CD4-positive, alpha-beta T cell (primary cell): ENCODE measurements around the gene QRFP. TPM values are rescaled to one million over a fixed set of nuclear protein-coding genes. Genes with fewer than 3 reads are reported as not detected.

Source experiments
- ATAC-seq: fragments of 200-7000 bp; cut with Tn5 transposase; one replicate; pipeline ENCODE4 v1.10.0; 2022; ENCODE audit warnings: mild to moderate bottlenecking; ENCODE audit not compliant: poor library complexity
- CTCF ChIA-PET: fragments of 350-600 bp; sonication (Branson Sonifier 250); formaldehyde crosslinking; loops from one replicate; lab custom pipeline; 2021; ENCODE audit warnings: antibody characterized with exemption, inconsistent platforms; lab: Charles Lee
- POLR2A ChIA-PET: fragments of 350-600 bp; sonication (Branson Sonifier 250); formaldehyde crosslinking; loops from one replicate; lab custom pipeline; 2021; ENCODE audit warnings: antibody characterized with exemption, inconsistent platforms; lab: Charles Lee
- DNase-seq, 14 experiments: peaks; one replicate each; pipeline ENCODE4 v3.0.0-alpha.2; 2013 to 2020; ENCODE audit warnings: mixed read lengths in 2 of 14
- H3K27ac ChIP-seq, 2 donors: one replicate each; pipeline versions ENCODE4 v1.5.1 to v1.7.0; 2013; ENCODE audit warnings: low read length in 2 of 2, low read depth in 1 of 2, mild to moderate bottlenecking in 1 of 2
- H3K27me3 ChIP-seq, 2 experiments: 1 replicate in 1 of 2; 2 replicates in 1 of 2; pipeline versions ENCODE4 v1.6.1 to v1.7.0; 2013; ENCODE audit warnings: low read length in 2 of 2, control low read depth in 1 of 2, mild to moderate bottlenecking in 1 of 2, moderate library complexity in 1 of 2; ENCODE audit not compliant: insufficient read depth in 2 of 2, control insufficient read depth in 1 of 2
- H3K36me3 ChIP-seq: one replicate; pipeline ENCODE4 v1.6.1; 2013; ENCODE audit warnings: low read length, control low read depth; ENCODE audit not compliant: insufficient read depth
- H3K4me1 ChIP-seq: one replicate; pipeline ENCODE4 v1.6.1; 2013; ENCODE audit warnings: low read length, control low read depth; ENCODE audit not compliant: insufficient read depth
- H3K4me3 ChIP-seq: one replicate; pipeline ENCODE4 v1.5.1; 2013; ENCODE audit warnings: mild to moderate bottlenecking, low read length, moderate library complexity
- H3K9me3 ChIP-seq, 2 experiments: 1 replicate in 1 of 2; 2 replicates in 1 of 2; pipeline versions ENCODE4 v1.6.1 to v1.7.0; 2013; ENCODE audit warnings: low read length in 2 of 2, mild to moderate bottlenecking in 2 of 2, control low read depth in 1 of 2, moderate library complexity in 1 of 2; ENCODE audit not compliant: control insufficient read depth in 1 of 2, insufficient read depth in 1 of 2
- H3K27ac Mint-ChIP-seq: one replicate; pipeline ENCODE4 v1.8.0; 2020; ENCODE audit warnings: mixed read lengths
- H3K27me3 Mint-ChIP-seq: one replicate; pipeline ENCODE4 v1.8.0; 2021; ENCODE audit warnings: mixed read lengths
- H3K36me3 Mint-ChIP-seq: one replicate; pipeline ENCODE4 v1.8.0; 2021; ENCODE audit warnings: low read depth, mixed read lengths
- H3K4me1 Mint-ChIP-seq: one replicate; pipeline ENCODE4 v1.8.0; 2021; ENCODE audit warnings: low read depth, mixed read lengths
- H3K4me3 Mint-ChIP-seq: one replicate; pipeline ENCODE4 v1.8.0; 2020; ENCODE audit warnings: mild to moderate bottlenecking, mixed read lengths
- H3K9me3 Mint-ChIP-seq: one replicate; pipeline ENCODE4 v1.8.0; 2020; ENCODE audit warnings: mixed read lengths
- CTCF ChIP-seq: fragments of 200-600 bp; IDR thresholded peaks from one replicate; pipeline ENCODE4 v1.8.0; 2022; ENCODE audit warnings: antibody characterized with exemption, mild to moderate bottlenecking
- intact Hi-C, 2 experiments: fragments of 100-400 bp; cut with DNase I in 1 of 2; cut with micrococcal nuclease in 1 of 2; formaldehyde crosslinking; loops; one replicate each; pipeline versions ENCODE4 v1.15.1 to v1.9.0; 2023 to 2025; cut with DNase I, micrococcal nuclease
- total RNA-seq, 174 experiments: library from RNA in 2 of 174; stranded (reverse) in 2 of 174; gene quantifications; one replicate each; pipeline ENCODE4 v1.2.3 and lab custom pipeline; 2021 to 2026

QRFP gene
- total RNA-seq, 2 experiments from 2014 or later, result not detected

DNA sequence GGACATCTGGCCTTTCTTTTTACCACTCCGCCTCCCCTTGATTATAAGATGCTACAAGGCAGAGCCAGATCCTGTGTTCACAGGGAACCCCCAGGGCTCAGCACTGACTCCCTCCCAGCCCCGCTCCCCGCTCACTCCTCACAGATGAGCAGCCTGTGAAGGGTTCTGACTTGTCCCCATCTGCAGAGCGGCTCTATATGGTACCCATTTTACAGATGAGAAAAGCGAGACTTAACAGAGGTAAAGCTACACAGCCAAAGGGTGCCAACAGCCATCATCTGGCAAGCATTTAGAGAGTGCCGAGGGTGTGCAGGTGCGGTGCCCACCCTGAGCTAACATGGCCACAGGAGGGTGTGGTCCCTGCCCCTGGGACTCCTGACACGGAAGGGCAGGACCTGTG is 23.6 kb upstream of the QRFP start:
- H3K36me3 ChIP-seq, result no peaks in the 10 kb centered on the region
- H3K4me3 Mint-ChIP-seq, result no peak overlapping the region
- ATAC-seq, result no peak
- H3K27ac Mint-ChIP-seq, result no peak overlapping the region
- H3K9me3 ChIP-seq, result no peaks in the 10 kb centered on the region
- H3K27me3 ChIP-seq, result peaks cover 0 to 3% of the 10 kb centered on the region in 2 experiments
- no peak overlapping the region for H3K4me3 ChIP-seq
- H3K27me3 Mint-ChIP-seq, result peaks cover 8% of the 10 kb centered on the region
- H3K4me1 Mint-ChIP-seq, result no peaks in the 10 kb centered on the region
- no peak for TF ChIP-seq CTCF
- intact Hi-C loops, result no loop called here
- H3K36me3 Mint-ChIP-seq, result no peaks in the 10 kb centered on the region
- DNase-seq, result no peak
- CTCF ChIA-PET, result no interaction called here
- H3K4me1 ChIP-seq, result no peaks in the 10 kb centered on the region
- POLR2A ChIA-PET, result no interaction called here
- no peaks in the 10 kb centered on the region for H3K9me3 Mint-ChIP-seq
- no peak overlapping the region for H3K27ac ChIP-seq

DNA sequence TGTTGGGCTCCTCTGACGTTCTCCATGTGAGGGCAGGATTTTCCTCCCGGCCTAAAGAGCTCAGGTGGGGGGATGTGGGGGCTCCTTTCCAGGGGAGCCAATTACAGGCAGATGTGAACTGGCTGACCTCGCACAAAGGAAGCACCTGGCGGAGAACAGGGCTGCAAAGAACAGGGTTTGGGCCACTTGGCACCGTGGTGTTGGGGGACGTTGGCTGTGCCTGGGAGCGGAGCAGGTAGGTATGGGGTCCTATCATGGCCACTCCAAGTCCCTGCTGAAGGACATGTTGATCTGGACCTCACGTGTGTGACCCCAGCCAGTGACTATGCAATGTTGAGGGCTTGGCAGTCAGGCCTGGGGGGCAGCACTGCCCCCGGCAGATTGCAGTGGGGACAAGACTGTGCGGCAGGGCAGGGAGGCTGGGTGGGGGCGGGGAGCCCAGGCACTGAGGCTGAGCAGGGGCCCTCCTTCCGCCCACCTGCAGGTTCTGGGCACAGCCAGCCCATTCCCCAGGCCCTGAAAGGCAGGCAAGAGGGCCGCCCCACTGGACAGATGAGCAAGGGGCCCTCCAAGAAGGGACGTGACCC is 23.0 kb upstream of the QRFP start:
- Mint-ChIP-seq H3K27ac (no peak overlapping the region), H3K27me3 (peaks cover 8% of the 10 kb centered on the region), H3K4me3 (no peak overlapping the region), H3K4me1 (no peaks in the 10 kb centered on the region), H3K9me3 (no peaks in the 10 kb centered on the region), H3K36me3 (no peaks in the 10 kb centered on the region)
- Histone ChIP-seq H3K4me1 (no peaks in the 10 kb centered on the region), H3K36me3 (no peaks in the 10 kb centered on the region), H3K27ac (no peak overlapping the region), H3K9me3 (no peaks in the 10 kb centered on the region), H3K4me3 (no peak overlapping the region), H3K27me3 (peaks cover 0 to 3% of the 10 kb centered on the region in 2 experiments)
- DNase-seq (no peak), ATAC-seq (no peak)
- POLR2A ChIA-PET, result no interaction called here
- CTCF ChIA-PET, result no interaction called here
- intact Hi-C loops, result no loop called here
- TF ChIP-seq CTCF, result no peak

GRCh38 chr9:130918826-130919558 is 22.4 kb upstream of the QRFP start:
- Mint-ChIP-seq H3K36me3 (no peaks in the 10 kb centered on the region), H3K4me3 (no peak overlapping the region), H3K4me1 (no peaks in the 10 kb centered on the region), H3K27me3 (peaks cover 8% of the 10 kb centered on the region), H3K9me3 (no peaks in the 10 kb centered on the region), H3K27ac (no peak overlapping the region)
- intact Hi-C loops, result no loop called here
- POLR2A ChIA-PET, result no interaction called here
- H3K27ac ChIP-seq, result no peak overlapping the region
- DNase-seq, result no peak
- no peaks in the 10 kb centered on the region for H3K4me1 ChIP-seq
- no peak for ATAC-seq
- H3K4me3 ChIP-seq, result no peak overlapping the region
- H3K27me3 ChIP-seq, result peaks cover 0 to 3% of the 10 kb centered on the region in 2 experiments
- no peaks in the 10 kb centered on the region for H3K9me3 ChIP-seq
- TF ChIP-seq CTCF, result no peak
- CTCF ChIA-PET, result no interaction called here
- H3K36me3 ChIP-seq, result no peaks in the 10 kb centered on the region
